HepG2 (cell line): ENCODE results near the gene SEC14L1. TPM values are rescaled to one million over a fixed set of nuclear protein-coding genes. Genes with fewer than 3 reads are reported as not detected.
A peak's percentile ranks its signal among the peaks of the same experiment; 100 is the strongest.

Experiments
- EEA1 ChIP-seq: sonication (generic); formaldehyde crosslinking; IDR thresholded peaks from 2 replicates; pipeline ENCODE4 v1.5.1; 2020; ENCODE audit warnings: mild to moderate bottlenecking, missing genetic modification reagents, borderline replicate concordance
- ELF4 ChIP-seq: sonication (generic); formaldehyde crosslinking; IDR thresholded peaks from 2 replicates; pipeline ENCODE4 v1.5.0; 2020; ENCODE audit warnings: missing genetic modification reagents, mild to moderate bottlenecking, moderate library complexity, borderline replicate concordance
- ETV6 ChIP-seq: sonication (generic); formaldehyde crosslinking; conservative IDR thresholded peaks from 2 replicates; pipeline ENCODE4 v1.4.0; 2020; ENCODE audit warnings: missing genetic modification reagents
- IRX3 ChIP-seq: sonication (generic); formaldehyde crosslinking; IDR thresholded peaks from 2 replicates; pipeline ENCODE4 v1.8.1; 2023; ENCODE audit warnings: mild to moderate bottlenecking, low read depth, missing genetic modification reagents, borderline replicate concordance
- JDP2 ChIP-seq: sonication (generic); formaldehyde crosslinking; IDR thresholded peaks from 2 replicates; pipeline ENCODE4 v1.8.1; 2022; ENCODE audit warnings: missing genetic modification reagents, borderline replicate concordance
- NCOA1 ChIP-seq: sonication (generic); formaldehyde crosslinking; IDR thresholded peaks from 2 replicates; pipeline ENCODE4 v1.9.0; 2021; ENCODE audit warnings: missing genetic modification reagents
- POGZ ChIP-seq: sonication (generic); formaldehyde crosslinking; IDR thresholded peaks from 2 replicates; pipeline ENCODE4 v1.4.0; 2020; ENCODE audit warnings: mild to moderate bottlenecking, missing genetic modification reagents
- SP1 ChIP-seq, 2 experiments: fragments of 450-650 bp in 1 of 2; sonication (generic) in 1 of 2; formaldehyde crosslinking in 1 of 2; IDR thresholded peaks; 2 replicates each; pipeline versions ENCODE4 v1.4.0 to v1.6.1; 2016 to 2020; ENCODE audit warnings: missing genetic modification reagents in 1 of 2
- TFAP4 ChIP-seq: sonication (generic); IDR thresholded peaks from 2 replicates; pipeline ENCODE4 v1.6.1; 2016; ENCODE audit warnings: low read depth, borderline replicate concordance
- TP53 ChIP-seq: sonication (generic); formaldehyde crosslinking; conservative IDR thresholded peaks from 2 replicates; pipeline ENCODE4 v1.4.0; 2020; ENCODE audit warnings: missing genetic modification reagents
- ZNF678 ChIP-seq: sonication (generic); formaldehyde crosslinking; IDR thresholded peaks from 2 replicates; pipeline ENCODE4 v1.4.0; 2020; ENCODE audit warnings: mild to moderate bottlenecking, missing genetic modification reagents
- ZNF749 ChIP-seq: sonication (generic); formaldehyde crosslinking; IDR thresholded peaks from 2 replicates; pipeline ENCODE4 v1.8.0; 2022; ENCODE audit warnings: mild to moderate bottlenecking, missing genetic modification reagents, moderate library complexity, borderline replicate concordance
- polyA plus RNA-seq, 8 experiments: library from polyadenylated mRNA; depleted of rRNA in 3 of 8; stranded (reverse) in 7 of 8; unstranded in 1 of 8; fragments of >200 nt; fragmentation: Illumina TruSeq in 4 of 8; extraction: Trizol in 4 of 8; gene quantifications; 2 replicates each; pipeline versions ENCODE4 v1.2.1 to v1.2.3, GENCODE V29; 2011 to 2016; ENCODE audit warnings: low read depth in 4 of 8, missing spikeins in 1 of 8, mixed read lengths in 1 of 8; ENCODE audit not compliant: insufficient read depth in 1 of 8
- total RNA-seq, 5 experiments: library from RNA; depleted of rRNA; stranded (reverse); fragments of >200 nt; fragmentation: Illumina TruSeq; extraction: Trizol; gene quantifications; 2 replicates each; pipeline ENCODE4 v1.2.3, GENCODE V29; 2016; ENCODE audit warnings: low read depth in 1 of 5
- TF ChIP-seq, protein P1 (sequence below): sonication (generic); formaldehyde crosslinking; IDR thresholded peaks from 2 replicates; pipeline ENCODE4 v1.8.1; 2022; ENCODE audit warnings: low read depth, mild to moderate bottlenecking, missing genetic modification reagents
- TF ChIP-seq, protein P2 (sequence below): sonication (generic); formaldehyde crosslinking; IDR thresholded peaks from 2 replicates; pipeline ENCODE4 v1.5.1; 2020; ENCODE audit warnings: missing genetic modification reagents, mild to moderate bottlenecking, borderline replicate concordance
- TF ChIP-seq, protein P3 (sequence below): sonication (generic); formaldehyde crosslinking; IDR thresholded peaks from 2 replicates; pipeline ENCODE4 v1.4.0; 2020; ENCODE audit warnings: low read depth, missing genetic modification reagents
- TF ChIP-seq, protein P4 (sequence below): sonication (generic); formaldehyde crosslinking; IDR thresholded peaks from 2 replicates; pipeline ENCODE4 v1.4.0; 2020; ENCODE audit warnings: low read depth, mild to moderate bottlenecking, missing genetic modification reagents

The SEC14L1 gene
- total and polyA plus RNA-seq, 2 of the 13 experiments (the other 11 are each of a cell fraction or from before 2014, with no cell fraction given), result 26.3 to 43.9 TPM

- TF ChIP-seq TFAP4 (peak; percentile 32; the same call in 1 of the 2 replicates), NCOA1 (CRISPR knock-in tag) (no peak), ZNF678 (CRISPR knock-in tag) (no peak), ELF4 (no peak), EEA1 (CRISPR knock-in tag) (no peak), POGZ (CRISPR knock-in tag) (no peak), IRX3 (CRISPR knock-in tag) (no peak), JDP2 (no peak), TP53 (CRISPR knock-in tag) (no peak), ZNF749 (CRISPR knock-in tag) (no peak), ETV6 (CRISPR knock-in tag) (no peak), SP1 (IDR thresholded peaks at IDR 0.05) (no peak), SP1 (CRISPR knock-in tag; IDR thresholded peaks at IDR 0.05) (no peak)
- TF ChIP-seq, protein P1, sequence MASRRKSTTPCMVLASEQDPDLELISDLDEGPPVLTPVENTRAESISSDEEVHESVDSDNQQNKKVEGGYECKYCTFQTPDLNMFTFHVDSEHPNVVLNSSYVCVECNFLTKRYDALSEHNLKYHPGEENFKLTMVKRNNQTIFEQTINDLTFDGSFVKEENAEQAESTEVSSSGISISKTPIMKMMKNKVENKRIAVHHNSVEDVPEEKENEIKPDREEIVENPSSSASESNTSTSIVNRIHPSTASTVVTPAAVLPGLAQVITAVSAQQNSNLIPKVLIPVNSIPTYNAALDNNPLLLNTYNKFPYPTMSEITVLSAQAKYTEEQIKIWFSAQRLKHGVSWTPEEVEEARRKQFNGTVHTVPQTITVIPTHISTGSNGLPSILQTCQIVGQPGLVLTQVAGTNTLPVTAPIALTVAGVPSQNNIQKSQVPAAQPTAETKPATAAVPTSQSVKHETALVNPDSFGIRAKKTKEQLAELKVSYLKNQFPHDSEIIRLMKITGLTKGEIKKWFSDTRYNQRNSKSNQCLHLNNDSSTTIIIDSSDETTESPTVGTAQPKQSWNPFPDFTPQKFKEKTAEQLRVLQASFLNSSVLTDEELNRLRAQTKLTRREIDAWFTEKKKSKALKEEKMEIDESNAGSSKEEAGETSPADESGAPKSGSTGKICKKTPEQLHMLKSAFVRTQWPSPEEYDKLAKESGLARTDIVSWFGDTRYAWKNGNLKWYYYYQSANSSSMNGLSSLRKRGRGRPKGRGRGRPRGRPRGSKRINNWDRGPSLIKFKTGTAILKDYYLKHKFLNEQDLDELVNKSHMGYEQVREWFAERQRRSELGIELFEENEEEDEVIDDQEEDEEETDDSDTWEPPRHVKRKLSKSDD (CRISPR knock-in tag), result no peak
- TF ChIP-seq, protein P2, sequence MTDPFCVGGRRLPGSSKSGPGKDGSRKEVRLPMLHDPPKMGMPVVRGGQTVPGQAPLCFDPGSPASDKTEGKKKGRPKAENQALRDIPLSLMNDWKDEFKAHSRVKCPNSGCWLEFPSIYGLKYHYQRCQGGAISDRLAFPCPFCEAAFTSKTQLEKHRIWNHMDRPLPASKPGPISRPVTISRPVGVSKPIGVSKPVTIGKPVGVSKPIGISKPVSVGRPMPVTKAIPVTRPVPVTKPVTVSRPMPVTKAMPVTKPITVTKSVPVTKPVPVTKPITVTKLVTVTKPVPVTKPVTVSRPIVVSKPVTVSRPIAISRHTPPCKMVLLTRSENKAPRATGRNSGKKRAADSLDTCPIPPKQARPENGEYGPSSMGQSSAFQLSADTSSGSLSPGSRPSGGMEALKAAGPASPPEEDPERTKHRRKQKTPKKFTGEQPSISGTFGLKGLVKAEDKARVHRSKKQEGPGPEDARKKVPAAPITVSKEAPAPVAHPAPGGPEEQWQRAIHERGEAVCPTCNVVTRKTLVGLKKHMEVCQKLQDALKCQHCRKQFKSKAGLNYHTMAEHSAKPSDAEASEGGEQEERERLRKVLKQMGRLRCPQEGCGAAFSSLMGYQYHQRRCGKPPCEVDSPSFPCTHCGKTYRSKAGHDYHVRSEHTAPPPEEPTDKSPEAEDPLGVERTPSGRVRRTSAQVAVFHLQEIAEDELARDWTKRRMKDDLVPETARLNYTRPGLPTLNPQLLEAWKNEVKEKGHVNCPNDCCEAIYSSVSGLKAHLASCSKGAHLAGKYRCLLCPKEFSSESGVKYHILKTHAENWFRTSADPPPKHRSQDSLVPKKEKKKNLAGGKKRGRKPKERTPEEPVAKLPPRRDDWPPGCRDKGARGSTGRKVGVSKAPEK (CRISPR knock-in tag), result no peak
- TF ChIP-seq, protein P3, sequence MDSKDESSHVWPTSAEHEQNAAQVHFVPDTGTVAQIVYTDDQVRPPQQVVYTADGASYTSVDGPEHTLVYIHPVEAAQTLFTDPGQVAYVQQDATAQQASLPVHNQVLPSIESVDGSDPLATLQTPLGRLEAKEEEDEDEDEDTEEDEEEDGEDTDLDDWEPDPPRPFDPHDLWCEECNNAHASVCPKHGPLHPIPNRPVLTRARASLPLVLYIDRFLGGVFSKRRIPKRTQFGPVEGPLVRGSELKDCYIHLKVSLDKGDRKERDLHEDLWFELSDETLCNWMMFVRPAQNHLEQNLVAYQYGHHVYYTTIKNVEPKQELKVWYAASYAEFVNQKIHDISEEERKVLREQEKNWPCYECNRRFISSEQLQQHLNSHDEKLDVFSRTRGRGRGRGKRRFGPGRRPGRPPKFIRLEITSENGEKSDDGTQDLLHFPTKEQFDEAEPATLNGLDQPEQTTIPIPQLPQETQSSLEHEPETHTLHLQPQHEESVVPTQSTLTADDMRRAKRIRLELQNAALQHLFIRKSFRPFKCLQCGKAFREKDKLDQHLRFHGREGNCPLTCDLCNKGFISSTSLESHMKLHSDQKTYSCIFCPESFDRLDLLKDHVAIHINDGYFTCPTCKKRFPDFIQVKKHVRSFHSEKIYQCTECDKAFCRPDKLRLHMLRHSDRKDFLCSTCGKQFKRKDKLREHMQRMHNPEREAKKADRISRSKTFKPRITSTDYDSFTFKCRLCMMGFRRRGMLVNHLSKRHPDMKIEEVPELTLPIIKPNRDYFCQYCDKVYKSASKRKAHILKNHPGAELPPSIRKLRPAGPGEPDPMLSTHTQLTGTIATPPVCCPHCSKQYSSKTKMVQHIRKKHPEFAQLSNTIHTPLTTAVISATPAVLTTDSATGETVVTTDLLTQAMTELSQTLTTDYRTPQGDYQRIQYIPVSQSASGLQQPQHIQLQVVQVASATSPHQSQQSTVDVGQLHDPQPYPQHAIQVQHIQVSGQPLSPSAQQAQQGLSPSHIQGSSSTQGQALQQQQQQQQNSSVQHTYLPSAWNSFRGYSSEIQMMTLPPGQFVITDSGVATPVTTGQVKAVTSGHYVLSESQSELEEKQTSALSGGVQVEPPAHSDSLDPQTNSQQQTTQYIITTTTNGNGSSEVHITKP, result no peak
- TF ChIP-seq, protein P4, sequence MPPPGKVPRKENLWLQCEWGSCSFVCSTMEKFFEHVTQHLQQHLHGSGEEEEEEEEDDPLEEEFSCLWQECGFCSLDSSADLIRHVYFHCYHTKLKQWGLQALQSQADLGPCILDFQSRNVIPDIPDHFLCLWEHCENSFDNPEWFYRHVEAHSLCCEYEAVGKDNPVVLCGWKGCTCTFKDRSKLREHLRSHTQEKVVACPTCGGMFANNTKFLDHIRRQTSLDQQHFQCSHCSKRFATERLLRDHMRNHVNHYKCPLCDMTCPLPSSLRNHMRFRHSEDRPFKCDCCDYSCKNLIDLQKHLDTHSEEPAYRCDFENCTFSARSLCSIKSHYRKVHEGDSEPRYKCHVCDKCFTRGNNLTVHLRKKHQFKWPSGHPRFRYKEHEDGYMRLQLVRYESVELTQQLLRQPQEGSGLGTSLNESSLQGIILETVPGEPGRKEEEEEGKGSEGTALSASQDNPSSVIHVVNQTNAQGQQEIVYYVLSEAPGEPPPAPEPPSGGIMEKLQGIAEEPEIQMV (CRISPR knock-in tag), result no peak
Observed at GRCh38 chr17:77140878-77141767, at the start of gene SEC14L1 (continued).
